KOPT-K1 (cell line): ENCODE measurements around the gene TMPO.
"Not testable (repeated sequence)": the region's sequence is repeated elsewhere in the genome, so short reads cannot be mapped to it uniquely, and the experiment has no call there.

ENCODE experiments used
- H3K27ac ChIP-seq: fragments of 200-600 bp; sonication (generic); 2 replicates; pipeline ENCODE4 v1.5.1; 2016; ENCODE audit warnings: antibody characterized with exemption, mild to moderate bottlenecking, low read depth, low read length; ENCODE audit not compliant: poor library complexity, severe bottlenecking
- H3K36me3 ChIP-seq: fragments of 200-600 bp; sonication (generic); 2 replicates; pipeline ENCODE4 v1.5.1; 2017; ENCODE audit warnings: antibody characterized with exemption, mild to moderate bottlenecking, low read length, moderate library complexity; ENCODE audit not compliant: insufficient read depth
- H3K9me3 ChIP-seq: fragments of 200-600 bp; sonication (generic); 2 replicates; pipeline ENCODE4 v1.5.1; 2017; ENCODE audit warnings: antibody characterized with exemption, low read length, mild to moderate bottlenecking; ENCODE audit not compliant: insufficient read depth, poor library complexity, severe bottlenecking

TMPO gene

GRCh38 chr12:98538031-98538430 is 22.6 kb downstream of the TMPO start:
- Histone ChIP-seq H3K9me3 (no peaks in the 10 kb centered on the region), H3K27ac (no peak overlapping the region), H3K36me3 (peaks cover 99% of the 10 kb centered on the region)

- Histone ChIP-seq H3K9me3 (no peaks in the 10 kb centered on the region), H3K36me3 (peaks cover 99% of the 10 kb centered on the region), H3K27ac (no peak overlapping the region)
Measured at GRCh38 chr12:98543701-98544100, 28.3 kb downstream of the TMPO start.

GRCh38 chr12:98544751-98545150 is 29.4 kb downstream of the TMPO start:
- H3K27ac ChIP-seq, result no peak overlapping the region
- H3K36me3 ChIP-seq, result peaks cover 100% of the 10 kb centered on the region
- no peaks in the 10 kb centered on the region for H3K9me3 ChIP-seq

DNA sequence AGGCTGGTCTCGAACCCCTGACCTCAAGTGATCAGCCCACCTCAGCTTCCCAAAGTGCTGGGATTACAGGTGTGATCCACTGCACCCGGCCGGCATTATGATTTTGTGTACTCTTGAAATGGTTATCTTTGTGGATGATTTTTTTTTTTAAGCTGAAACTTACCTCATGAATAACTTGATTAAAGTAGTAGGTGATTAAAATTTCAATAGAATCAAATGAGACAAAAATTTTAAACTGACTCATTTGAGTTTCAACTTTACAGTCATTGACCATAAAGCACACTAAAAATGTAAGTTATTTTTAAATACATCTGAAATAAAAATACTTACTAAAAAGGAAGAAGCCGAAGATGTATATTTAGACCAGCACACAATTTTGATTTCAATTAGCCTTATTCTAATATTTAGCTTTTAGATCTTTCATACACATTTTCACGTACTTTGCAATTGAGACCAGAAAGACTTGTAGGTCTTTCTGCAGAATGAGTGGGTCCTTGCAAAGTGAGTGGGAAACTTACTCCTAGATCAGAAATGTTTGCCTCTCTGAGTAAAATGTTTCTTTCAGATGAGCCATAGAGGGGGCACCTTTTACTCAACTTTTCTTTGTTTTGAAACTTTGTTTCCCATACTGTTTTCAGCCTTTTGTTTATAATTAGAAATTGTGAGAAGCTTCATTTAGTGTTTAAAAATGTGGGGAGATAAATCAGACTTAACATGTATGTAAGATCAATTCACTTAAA is 34.2 kb downstream of the TMPO start:
- no peak overlapping the region for H3K27ac ChIP-seq
- H3K9me3 ChIP-seq, result no peaks in the 10 kb centered on the region
- H3K36me3 ChIP-seq, result peaks cover 80% of the 10 kb centered on the region

- Histone ChIP-seq H3K9me3 (no peaks in the 10 kb centered on the region), H3K36me3 (peaks cover 58% of the 10 kb centered on the region), H3K27ac (no peak overlapping the region)
Measured at GRCh38 chr12:98551787-98552186, 36.4 kb downstream of the TMPO start.

- not testable (repeated sequence) for H3K36me3 ChIP-seq, H3K9me3 ChIP-seq, H3K27ac ChIP-seq
Measured at GRCh38 chr12:98558097-98558496, 42.7 kb downstream of the TMPO start.

- Histone ChIP-seq H3K36me3 (no peaks in the 10 kb centered on the region), H3K9me3 (no peaks in the 10 kb centered on the region), H3K27ac (no peak overlapping the region)
Measured at GRCh38 chr12:98559666-98560065, 44.3 kb downstream of the TMPO start.

DNA sequence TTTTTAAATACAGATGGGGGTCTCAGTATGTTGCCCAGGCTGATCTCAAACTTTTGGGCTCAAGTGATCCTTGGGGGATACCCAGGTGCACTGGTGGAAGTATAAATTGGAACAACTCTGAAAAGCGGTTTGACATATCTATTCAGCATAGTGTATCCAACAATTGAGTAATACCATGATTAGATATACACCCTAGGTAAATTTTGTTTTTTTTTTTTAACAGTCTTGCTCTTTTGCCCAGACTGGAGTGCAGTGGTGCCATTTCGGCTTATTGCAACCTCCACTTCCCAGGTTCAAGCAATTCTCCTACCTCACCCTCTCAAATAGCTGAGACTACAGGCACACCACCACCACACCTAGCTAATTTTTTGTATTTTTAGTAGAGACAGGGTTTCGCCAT is 46.5 kb downstream of the TMPO start:
- Histone ChIP-seq H3K36me3 (no peaks in the 10 kb centered on the region), H3K27ac (no peak overlapping the region)

DNA sequence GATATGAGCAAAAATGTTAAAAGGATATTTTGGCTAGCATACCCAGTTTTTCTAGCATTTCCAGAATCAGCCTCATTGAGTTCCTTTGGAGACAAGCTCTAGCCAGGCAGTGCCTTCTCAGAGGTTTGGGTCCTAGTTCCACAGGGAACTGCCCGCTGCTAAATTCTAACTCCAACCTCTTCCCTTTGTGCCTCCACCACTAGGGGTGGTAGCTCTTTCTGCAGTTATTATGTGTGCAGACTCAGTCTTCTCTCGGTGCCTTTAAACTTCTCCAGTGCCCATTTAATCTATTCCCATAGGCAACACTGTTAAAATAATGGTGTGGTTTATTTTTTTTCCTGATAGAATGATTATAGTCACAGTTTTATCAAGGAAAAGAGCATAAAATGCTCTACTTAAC is 56.6 kb downstream of the TMPO start:
- H3K36me3 ChIP-seq, result no peaks in the 10 kb centered on the region
- no peaks in the 10 kb centered on the region for H3K9me3 ChIP-seq
- H3K27ac ChIP-seq, result no peak overlapping the region

More for the DNA sequence above, 46.5 kb downstream of the TMPO start:
- H3K9me3 ChIP-seq, result no peaks in the 10 kb centered on the region

DNA sequence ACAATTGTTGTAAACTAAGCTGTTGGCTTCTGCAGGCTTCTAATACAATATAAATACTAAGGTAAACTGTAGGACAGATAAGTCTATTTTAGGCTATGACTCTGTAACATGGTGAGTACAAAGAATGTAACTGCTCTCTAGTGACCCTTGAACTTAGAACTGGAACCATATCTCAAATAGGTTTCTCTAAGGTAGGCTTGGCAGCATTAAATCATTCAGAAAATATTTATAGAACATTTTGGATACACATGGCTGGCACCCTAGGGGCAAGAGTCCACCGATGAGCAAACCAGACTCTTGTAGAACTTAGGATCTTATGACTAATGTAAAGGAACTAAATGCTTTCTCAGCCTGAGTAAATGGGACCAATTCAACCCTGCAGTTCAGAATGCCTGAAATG is 58.7 kb downstream of the TMPO start:
- H3K36me3 ChIP-seq, result no peaks in the 10 kb centered on the region
- no peak overlapping the region for H3K27ac ChIP-seq
- no peaks in the 10 kb centered on the region for H3K9me3 ChIP-seq

DNA sequence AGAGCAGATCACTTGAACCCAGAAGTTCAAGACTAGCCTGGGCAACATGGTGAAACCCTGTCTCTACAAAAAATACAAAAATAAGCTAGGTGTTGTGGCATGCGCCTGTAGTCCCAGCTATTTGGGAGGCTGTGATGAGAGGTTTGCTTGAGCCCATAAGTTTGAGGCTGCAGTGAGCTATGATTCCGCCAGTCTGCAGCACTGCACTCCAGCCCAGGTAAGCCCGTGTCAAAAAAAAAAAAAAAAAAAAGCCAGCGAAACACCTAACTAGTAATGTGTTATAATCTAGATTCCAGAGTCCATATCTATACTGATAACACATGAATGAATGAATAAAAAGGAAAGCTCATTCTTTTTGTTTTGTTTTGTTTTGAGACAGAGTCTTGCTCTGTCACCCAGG is 59.6 kb downstream of the TMPO start:
- no peaks in the 10 kb centered on the region for H3K9me3 ChIP-seq
- H3K36me3 ChIP-seq, result no peaks in the 10 kb centered on the region
- H3K27ac ChIP-seq, result no peak overlapping the region

- H3K36me3 ChIP-seq, H3K27ac ChIP-seq, H3K9me3 ChIP-seq: not testable (repeated sequence)
Measured at GRCh38 chr12:98576795-98577194, 61.4 kb downstream of the TMPO start.

DNA sequence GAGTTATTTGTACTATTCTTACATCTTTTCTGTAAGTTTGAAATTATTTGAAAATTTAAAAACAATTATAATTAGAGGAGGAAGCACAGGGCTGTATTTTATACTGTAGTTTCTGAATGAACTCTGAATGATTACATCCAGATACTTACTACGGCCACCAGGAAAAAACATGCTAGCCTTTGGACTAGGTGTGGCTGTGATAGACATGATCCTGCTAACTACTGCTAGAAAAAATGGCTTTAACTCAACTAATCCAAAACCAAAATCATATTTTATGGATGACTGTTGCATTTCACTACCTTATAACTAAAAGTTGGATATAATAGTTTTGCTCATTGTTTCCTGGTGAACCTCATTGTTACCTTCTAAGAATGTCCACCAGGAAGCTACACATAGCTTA is 63.0 kb downstream of the TMPO start:
- Histone ChIP-seq H3K27ac (no peak overlapping the region), H3K9me3 (no peaks in the 10 kb centered on the region), H3K36me3 (no peaks in the 10 kb centered on the region)

DNA sequence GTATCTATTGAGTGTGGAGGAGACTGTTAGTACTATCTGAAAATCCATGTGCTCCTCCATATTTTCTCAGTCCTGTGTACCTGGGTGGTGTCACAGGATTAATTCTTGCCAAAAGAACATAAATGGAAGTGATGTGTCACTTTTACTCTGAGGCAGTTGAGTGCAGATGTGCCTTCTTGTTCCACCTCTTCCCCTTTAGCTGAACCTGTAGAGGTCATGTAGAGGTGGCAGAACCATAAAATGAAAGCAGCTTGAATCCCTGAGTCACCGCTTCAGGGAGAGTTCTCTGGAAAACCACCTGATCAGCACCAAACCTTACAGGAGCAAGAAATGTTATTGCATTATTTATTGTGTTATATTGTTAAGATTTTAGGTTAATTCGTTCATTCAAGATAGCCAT is 63.4 kb downstream of the TMPO start:
- Histone ChIP-seq H3K36me3 (no peaks in the 10 kb centered on the region), H3K27ac (no peak overlapping the region), H3K9me3 (no peaks in the 10 kb centered on the region)

DNA sequence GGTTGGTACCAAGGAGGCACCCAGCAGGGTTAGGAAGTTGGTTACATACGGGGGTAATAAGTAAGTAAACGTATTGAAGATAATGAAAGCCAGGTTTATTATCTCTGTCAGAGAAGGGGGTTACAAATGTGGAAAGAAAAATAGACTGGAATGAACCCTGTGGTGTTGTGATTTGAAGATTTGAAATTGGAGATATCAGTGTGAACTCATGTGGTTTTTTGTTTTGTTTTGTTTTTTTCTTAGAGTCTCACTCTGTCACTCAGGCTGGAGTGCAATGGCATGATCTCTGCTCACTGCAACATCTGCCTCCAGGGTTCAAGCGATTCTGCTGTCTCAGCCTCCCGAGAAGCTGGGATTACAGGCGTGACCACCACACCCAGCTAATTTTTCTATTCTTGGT is 64.0 kb downstream of the TMPO start:
- H3K36me3 ChIP-seq, result no peaks in the 10 kb centered on the region
- H3K27ac ChIP-seq, result no peak overlapping the region
- no peaks in the 10 kb centered on the region for H3K9me3 ChIP-seq

DNA sequence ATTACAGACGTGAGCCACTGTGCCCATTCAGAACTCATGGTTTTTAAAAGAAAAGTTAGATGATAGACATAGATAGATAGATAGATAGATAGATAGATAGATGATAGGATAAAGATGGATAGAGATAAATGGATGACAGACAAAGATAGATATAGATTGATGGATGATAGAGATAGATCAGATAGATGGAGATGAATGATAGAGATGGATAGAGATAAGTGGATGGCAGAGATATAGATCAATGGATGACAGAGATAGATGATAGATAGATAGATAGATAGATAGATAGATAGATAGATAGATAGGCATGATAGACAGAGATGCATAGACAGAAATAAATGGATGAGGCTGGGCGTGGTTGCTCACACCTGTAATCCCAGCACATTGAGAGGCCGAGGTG is 64.4 kb downstream of the TMPO start:
- no peaks in the 10 kb centered on the region for H3K9me3 ChIP-seq
- H3K27ac ChIP-seq, result no peak overlapping the region
- H3K36me3 ChIP-seq, result no peaks in the 10 kb centered on the region
